ENCODE measurements around the gene PLEKHH1. TPM values are rescaled to one million over a fixed set of nuclear protein-coding genes. Genes with fewer than 3 reads are reported as not detected.

Gene PLEKHH1
- total and polyA plus RNA-seq, 11 donors = 2.4 to 9.2 (median 5.2) TPM

DNA sequence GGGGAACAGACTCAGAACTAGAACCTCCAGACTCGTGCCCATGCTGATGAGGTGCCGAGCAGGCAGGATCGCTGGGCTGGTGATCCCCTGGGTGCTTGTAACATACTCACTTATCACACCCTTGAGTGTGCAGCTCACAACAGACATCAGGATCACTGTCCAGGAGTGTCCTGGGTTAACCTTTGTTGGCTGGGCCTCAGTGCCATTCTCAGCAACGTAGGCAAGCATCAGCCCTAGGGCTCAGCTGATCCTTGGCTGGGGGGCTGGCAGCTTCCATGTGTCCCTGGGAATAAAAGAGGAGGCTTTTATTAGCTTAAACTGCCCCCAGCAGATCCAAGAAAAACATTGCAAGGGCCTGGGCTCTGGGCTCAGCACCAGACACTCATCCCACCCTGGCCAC lies 46.2 kb upstream of the PLEKHH1 start:
- ATAC-seq (peak; percentile 80 to 88 (median 86)), DNase-seq (peak; percentile 46 to 81 (median 60))
- H3K27ac ChIP-seq = peak overlapping the region in 8 of 12 donors; percentile 9 to 61 (median 42)
- TF ChIP-seq CTCF (IDR thresholded peaks at IDR 0.05) (no peak), POLR2A (IDR thresholded peaks at IDR 0.05) (no peak)
- no peaks in the 10 kb centered on the region for H3K9me3 ChIP-seq
- H3K4me3 ChIP-seq = no peak overlapping the region
- WGBS, 4 donors = 42 to 63% (median 52%) methylated on average over 4 of the region's 4 CpGs
- H3K36me3 ChIP-seq = peaks cover 0 to 14% (median 0%) of the 10 kb centered on the region in 9 donors
- H3K4me1 ChIP-seq = peaks cover 0 to 51% (median 15%) of the 10 kb centered on the region in 12 donors
- H3K27me3 ChIP-seq = no peaks in the 10 kb centered on the region
- intact Hi-C loops (cut with DNase I) = loop anchor here in 3 of 10 donors (2.0 to 5.0 kb wide), 2 partner anchors 60 kb away; no protein-coding TSS in a partner anchor

GRCh38 chr14:67487332-67487731 lies 45.8 kb upstream of the PLEKHH1 start:
- Histone ChIP-seq H3K27me3 (no peaks in the 10 kb centered on the region), H3K27ac (peak overlapping the region in 8 of 12 donors; percentile 22 to 91 (median 44)), H3K4me3 (peak overlapping the region in 1 of 12 donors; percentile 66), H3K36me3 (peaks cover 0 to 14% (median 0%) of the 10 kb centered on the region in 9 donors), H3K9me3 (no peaks in the 10 kb centered on the region), H3K4me1 (peaks cover 0 to 51% (median 15%) of the 10 kb centered on the region in 12 donors)
- no peak for TF ChIP-seq CTCF (IDR thresholded peaks at IDR 0.05)
- TF ChIP-seq POLR2A (IDR thresholded peaks at IDR 0.05) = no peak
- WGBS, 4 donors = 61 to 75% (median 68%) methylated on average over 4 of the region's 4 CpGs
- intact Hi-C loops (cut with DNase I) = loop anchor here in 3 of 10 donors (2.0 to 5.0 kb wide), 2 partner anchors 60 to 61 kb away; no protein-coding TSS in a partner anchor
- DNase-seq (no peak), ATAC-seq (no peak)

DNA sequence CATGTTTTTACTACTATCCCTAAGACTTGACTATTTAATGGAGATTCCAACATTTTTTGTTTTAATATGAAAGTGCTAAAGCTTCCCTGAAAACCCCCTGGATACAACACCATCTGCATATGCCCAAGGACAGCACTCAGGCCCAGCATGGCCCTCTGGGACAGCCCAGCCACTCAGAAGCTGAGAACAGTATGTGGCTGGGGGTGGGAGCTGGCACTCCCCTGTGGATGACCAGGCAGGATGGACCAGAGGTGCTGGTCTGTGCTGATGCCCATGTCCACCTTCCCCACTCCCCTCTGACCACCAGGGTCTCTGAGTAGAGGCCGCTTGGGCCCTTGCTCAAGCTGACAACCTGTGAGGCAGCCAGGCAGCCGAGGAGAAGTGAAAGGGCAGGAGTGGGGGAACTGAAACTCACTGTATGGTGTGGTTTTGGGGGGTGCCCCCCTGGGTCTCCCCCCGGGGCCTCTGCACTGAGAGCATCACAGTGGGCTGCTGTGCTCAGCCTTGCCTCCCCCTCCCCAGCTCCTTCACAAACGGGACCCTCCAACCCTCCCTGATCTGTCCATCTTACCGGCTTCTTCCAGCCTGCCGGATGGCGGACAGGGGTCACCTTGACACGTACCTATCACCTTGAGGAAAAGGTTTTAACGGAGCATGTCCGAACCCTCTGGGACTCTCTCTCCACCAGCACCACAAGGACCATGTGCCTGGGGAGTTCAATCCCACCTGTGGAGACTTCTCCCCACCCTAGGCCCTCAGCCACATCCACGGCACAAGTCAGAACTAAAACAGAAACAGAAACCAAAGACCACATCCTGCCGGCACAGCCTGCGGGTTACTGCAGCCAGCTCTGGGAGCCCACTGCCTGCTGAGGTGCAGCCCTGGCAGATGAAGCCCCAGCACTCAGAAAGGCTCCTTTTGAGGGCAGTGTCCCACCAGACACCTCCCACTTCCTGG lies 44.9 kb upstream of the PLEKHH1 start, which contains the start of gene TMEM229B:
Gene TMEM229B (minus strand): TSS at position 785 of the 957 bp plus-strand sequence. CDS start 14,798 bp downstream, outside the sequence.
- Histone ChIP-seq H3K27me3 (no peaks in the 10 kb centered on the region), H3K4me1 (peaks cover 0 to 50% (median 15%) of the 10 kb centered on the region in 12 donors), H3K9me3 (peaks cover 0 to 6% (median 3%) of the 10 kb centered on the region in 12 donors), H3K4me3 (peak within 1 kb of the TSS; percentile 26 to 66 (median 49)), H3K36me3 (peaks cover 0 to 14% (median 0%) of the 10 kb centered on the region in 9 donors), H3K27ac (peak within 1 kb of the TSS; percentile 31 to 91 (median 70))
- intact Hi-C loops (cut with DNase I) = loop anchor here in 3 of 10 donors (2.0 to 5.0 kb wide), 2 partner anchors 61 kb away; no protein-coding TSS in a partner anchor
- ATAC-seq = peak in 3 of 4 donors; percentile 49 to 70 (median 50)
- peak; percentile 35 to 61 (median 46) for DNase-seq
- TF ChIP-seq POLR2A (IDR thresholded peaks at IDR 0.05) (no peak), CTCF (IDR thresholded peaks at IDR 0.05) (no peak)
- 56 to 82% (median 63%) methylated on average over 7 to 13 of the region's 13 CpGs for WGBS, 4 donors

DNA sequence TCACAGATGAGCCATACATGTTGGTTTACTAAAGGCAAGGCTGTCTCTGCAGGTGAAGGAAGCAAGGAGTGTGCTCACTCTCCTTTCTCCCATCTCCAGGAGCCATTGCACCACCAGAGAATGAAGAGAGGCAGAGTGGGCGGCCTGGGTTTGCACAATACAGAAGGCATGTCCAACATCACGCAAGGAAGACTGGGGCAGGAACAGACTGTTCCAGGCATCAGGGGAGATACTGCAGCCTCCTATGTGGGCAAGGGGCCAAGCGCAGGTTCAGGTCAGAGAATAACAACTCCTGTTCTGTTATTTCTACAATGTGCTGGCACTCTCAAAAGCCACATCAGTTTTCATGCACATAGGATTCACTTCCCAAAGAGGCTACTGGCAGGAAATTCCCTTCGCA lies 42.9 kb upstream of the PLEKHH1 start:
- Histone ChIP-seq H3K27ac (no peak overlapping the region), H3K27me3 (no peaks in the 10 kb centered on the region), H3K4me3 (no peak overlapping the region), H3K36me3 (peaks cover 0 to 14% (median 0%) of the 10 kb centered on the region in 9 donors), H3K4me1 (peaks cover 0 to 35% (median 12%) of the 10 kb centered on the region in 12 donors), H3K9me3 (peaks cover 0 to 16% (median 8%) of the 10 kb centered on the region in 12 donors)
- DNase-seq (no peak), ATAC-seq (no peak)
- no peak for TF ChIP-seq POLR2A (IDR thresholded peaks at IDR 0.05)
- TF ChIP-seq CTCF (IDR thresholded peaks at IDR 0.05) = no peak
- WGBS, 4 donors = 83 to 91% (median 88%) methylated on average over 4 of the region's 4 CpGs
- intact Hi-C loops (cut with DNase I) = no loop called here
